ENCODE measurements around the gene KCNK7. TPM values are rescaled to one million over a fixed set of nuclear protein-coding genes. Genes with fewer than 3 reads are reported as not detected.

Gene KCNK7
- total RNA-seq, 2 donors from 2014 or later: 0.34 to 0.39 TPM

GRCh38 chr11:65586247-65586630 is 9.4 kb downstream of the KCNK7 start:
- no peak for DNase-seq
- H3K9me3 Mint-ChIP-seq: no peaks in the 10 kb centered on the region
- H3K4me3 Mint-ChIP-seq: peak overlapping the region; percentile 27 to 42
- peak overlapping the region; percentile 62 for H3K27ac Mint-ChIP-seq
- H3K36me3 Mint-ChIP-seq (ENCODE audit: insufficient read depth in 2 of 2): peaks cover 3 to 16% of the 10 kb centered on the region in 2 donors
- no peaks in the 10 kb centered on the region for H3K27me3 Mint-ChIP-seq (ENCODE audit: low read depth)
- peaks cover 41% of the 10 kb centered on the region for H3K4me1 Mint-ChIP-seq (ENCODE audit: low read depth)
- no peak for ATAC-seq (replicated peaks in 1 of 2)

- ATAC-seq (replicated peaks in 1 of 2) (no peak), DNase-seq (no peak)
- H3K27ac Mint-ChIP-seq: peak overlapping the region; percentile 62
- H3K4me3 Mint-ChIP-seq: peak overlapping the region; percentile 27 to 42
- H3K36me3 Mint-ChIP-seq (ENCODE audit: insufficient read depth in 2 of 2): peaks cover 5 to 14% of the 10 kb centered on the region in 2 donors
- no peaks in the 10 kb centered on the region for H3K27me3 Mint-ChIP-seq (ENCODE audit: low read depth)
- no peaks in the 10 kb centered on the region for H3K9me3 Mint-ChIP-seq
- peaks cover 41% of the 10 kb centered on the region for H3K4me1 Mint-ChIP-seq (ENCODE audit: low read depth)
These were observed 10.0 kb downstream of the KCNK7 start for GRCh38 chr11:65585396-65586246.

GRCh38 chr11:65584723-65585171 is 10.9 kb downstream of the KCNK7 start:
- H3K9me3 Mint-ChIP-seq: no peaks in the 10 kb centered on the region
- no peak overlapping the region for H3K27ac Mint-ChIP-seq
- peaks cover 38% of the 10 kb centered on the region for H3K4me1 Mint-ChIP-seq (ENCODE audit: low read depth)
- no peak overlapping the region for H3K4me3 Mint-ChIP-seq
- peaks cover 5 to 18% of the 10 kb centered on the region in 2 donors for H3K36me3 Mint-ChIP-seq (ENCODE audit: insufficient read depth in 2 of 2)
- ATAC-seq (replicated peaks in 1 of 2) (no peak), DNase-seq (no peak)
- no peaks in the 10 kb centered on the region for H3K27me3 Mint-ChIP-seq (ENCODE audit: low read depth)

GRCh38 chr11:65584106-65584505 is 11.5 kb downstream of the KCNK7 start:
- ATAC-seq (replicated peaks in 1 of 2): no peak
- DNase-seq: no peak
- Mint-ChIP-seq H3K4me3 (no peak overlapping the region), H3K36me3 (ENCODE audit: insufficient read depth in 2 of 2) (peaks cover 7 to 23% of the 10 kb centered on the region in 2 donors), H3K27ac (no peak overlapping the region), H3K9me3 (no peaks in the 10 kb centered on the region), H3K4me1 (ENCODE audit: low read depth) (peaks cover 33% of the 10 kb centered on the region), H3K27me3 (ENCODE audit: low read depth) (no peaks in the 10 kb centered on the region)

- no peaks in the 10 kb centered on the region for H3K9me3 Mint-ChIP-seq
- peaks cover 30% of the 10 kb centered on the region for H3K4me1 Mint-ChIP-seq (ENCODE audit: low read depth)
- no peak overlapping the region for H3K27ac Mint-ChIP-seq
- DNase-seq (no peak), ATAC-seq (replicated peaks in 1 of 2) (no peak)
- no peaks in the 10 kb centered on the region for H3K27me3 Mint-ChIP-seq (ENCODE audit: low read depth)
- H3K4me3 Mint-ChIP-seq: no peak overlapping the region
- H3K36me3 Mint-ChIP-seq (ENCODE audit: insufficient read depth in 2 of 2): peaks cover 7 to 21% of the 10 kb centered on the region in 2 donors
These were observed 12.0 kb downstream of the KCNK7 start for GRCh38 chr11:65583589-65583988.

GRCh38 chr11:65581928-65582327 is 13.7 kb downstream of the KCNK7 start:
- peak overlapping the region; percentile 56 for H3K27ac Mint-ChIP-seq

GRCh38 chr11:65580756-65581155 is 14.8 kb downstream of the KCNK7 start:
- ATAC-seq (replicated peaks in 1 of 2) (no peak), DNase-seq (no peak)
- no peaks in the 10 kb centered on the region for H3K9me3 Mint-ChIP-seq
- peak overlapping the region; percentile 47 for H3K27ac Mint-ChIP-seq
- H3K4me1 Mint-ChIP-seq (ENCODE audit: low read depth): peaks cover 12% of the 10 kb centered on the region
- H3K36me3 Mint-ChIP-seq (ENCODE audit: insufficient read depth in 2 of 2): peaks cover 11 to 20% of the 10 kb centered on the region in 2 donors
- H3K4me3 Mint-ChIP-seq: no peak overlapping the region
- H3K27me3 Mint-ChIP-seq (ENCODE audit: low read depth): no peaks in the 10 kb centered on the region

More at GRCh38 chr11:65581928-65582327, 13.7 kb downstream of the KCNK7 start:
- no peak for DNase-seq
- H3K4me3 Mint-ChIP-seq: no peak overlapping the region
- H3K4me1 Mint-ChIP-seq (ENCODE audit: low read depth): peaks cover 24% of the 10 kb centered on the region
- no peaks in the 10 kb centered on the region for H3K9me3 Mint-ChIP-seq
- H3K27me3 Mint-ChIP-seq (ENCODE audit: low read depth): no peaks in the 10 kb centered on the region
- ATAC-seq (replicated peaks in 1 of 2): no peak
- H3K36me3 Mint-ChIP-seq (ENCODE audit: insufficient read depth in 2 of 2): peaks cover 8 to 25% of the 10 kb centered on the region in 2 donors

- Mint-ChIP-seq H3K4me3 (no peak overlapping the region), H3K27ac (no peak overlapping the region), H3K4me1 (ENCODE audit: low read depth) (peaks cover 17% of the 10 kb centered on the region), H3K36me3 (ENCODE audit: insufficient read depth in 2 of 2) (peaks cover 14 to 20% of the 10 kb centered on the region in 2 donors), H3K9me3 (no peaks in the 10 kb centered on the region), H3K27me3 (ENCODE audit: low read depth) (no peaks in the 10 kb centered on the region)
- DNase-seq (no peak), ATAC-seq (replicated peaks in 1 of 2) (no peak)
These were observed 15.4 kb downstream of the KCNK7 start for GRCh38 chr11:65580031-65580692.

- Mint-ChIP-seq H3K36me3 (ENCODE audit: insufficient read depth in 2 of 2) (peaks cover 14 to 20% of the 10 kb centered on the region in 2 donors), H3K9me3 (no peaks in the 10 kb centered on the region), H3K27me3 (ENCODE audit: low read depth) (no peaks in the 10 kb centered on the region), H3K4me1 (ENCODE audit: low read depth) (peaks cover 24% of the 10 kb centered on the region), H3K27ac (peak overlapping the region; percentile 38), H3K4me3 (peak overlapping the region in 1 of 2 donors; percentile 18)
- ATAC-seq (replicated peaks in 1 of 2) (no peak), DNase-seq (no peak)
These were observed 16.3 kb downstream of the KCNK7 start for GRCh38 chr11:65579291-65579690.

GRCh38 chr11:65578667-65579066 is 16.9 kb downstream of the KCNK7 start:
- peaks cover 11 to 20% of the 10 kb centered on the region in 2 donors for H3K36me3 Mint-ChIP-seq (ENCODE audit: insufficient read depth in 2 of 2)

GRCh38 chr11:65578134-65578533 is 17.5 kb downstream of the KCNK7 start:
- ATAC-seq (replicated peaks in 1 of 2) (no peak), DNase-seq (no peak)
- Mint-ChIP-seq H3K4me3 (peak overlapping the region; percentile 92 to 93), H3K9me3 (no peaks in the 10 kb centered on the region), H3K27me3 (ENCODE audit: low read depth) (no peaks in the 10 kb centered on the region), H3K36me3 (ENCODE audit: insufficient read depth in 2 of 2) (peaks cover 11 to 20% of the 10 kb centered on the region in 2 donors), H3K4me1 (ENCODE audit: low read depth) (peaks cover 34% of the 10 kb centered on the region), H3K27ac (peak overlapping the region; percentile 66)

More at GRCh38 chr11:65578667-65579066, 16.9 kb downstream of the KCNK7 start:
- H3K4me1 Mint-ChIP-seq (ENCODE audit: low read depth): peaks cover 28% of the 10 kb centered on the region
- DNase-seq: no peak
- no peak for ATAC-seq (replicated peaks in 1 of 2)
- H3K27me3 Mint-ChIP-seq (ENCODE audit: low read depth): no peaks in the 10 kb centered on the region
- H3K4me3 Mint-ChIP-seq: peak overlapping the region; percentile 92 to 93
- H3K27ac Mint-ChIP-seq: peak overlapping the region; percentile 66
- H3K9me3 Mint-ChIP-seq: no peaks in the 10 kb centered on the region

GRCh38 chr11:65577756-65578109 is 17.9 kb downstream of the KCNK7 start:
- peak overlapping the region; percentile 66 for H3K27ac Mint-ChIP-seq
- no peak for ATAC-seq (replicated peaks in 1 of 2)
- peaks cover 11 to 19% of the 10 kb centered on the region in 2 donors for H3K36me3 Mint-ChIP-seq (ENCODE audit: insufficient read depth in 2 of 2)
- peaks cover 36% of the 10 kb centered on the region for H3K4me1 Mint-ChIP-seq (ENCODE audit: low read depth)
- H3K27me3 Mint-ChIP-seq (ENCODE audit: low read depth): no peaks in the 10 kb centered on the region
- DNase-seq: no peak
- H3K4me3 Mint-ChIP-seq: peak overlapping the region; percentile 92 to 93
- no peaks in the 10 kb centered on the region for H3K9me3 Mint-ChIP-seq

Measured in activated T-cell treated with anti-CD3 and anti-CD28 coated beads, Interleukin-2, amount 50 U/mL, for 72 hours (primary cell).